Measurements from ENCODE around the gene MAPRE2.

DNA sequence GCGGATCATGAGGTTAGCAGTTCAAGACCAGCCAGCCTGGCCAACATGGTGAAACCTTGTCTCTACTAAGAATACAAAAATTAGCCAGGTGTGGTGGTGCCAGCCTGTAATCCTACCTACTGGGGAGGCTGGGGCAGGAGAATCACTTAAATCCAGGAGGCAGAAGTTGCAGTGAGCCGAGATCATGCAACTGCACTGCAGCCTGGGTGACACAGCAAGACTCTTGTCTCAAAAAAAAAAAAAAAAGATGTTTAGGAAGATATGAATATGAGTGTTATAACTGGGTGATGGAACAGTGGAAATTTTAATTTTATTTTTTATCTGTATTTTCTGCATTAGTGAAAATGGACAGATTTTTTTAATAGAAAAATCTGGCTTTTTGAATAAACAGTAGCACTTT is 14.5 kb downstream of the MAPRE2 start:
- TF ChIP-seq YY1 (IDR thresholded peaks at IDR 0.05; ENCODE audit: insufficient read depth, insufficient read length), result no peak
- TF ChIP-seq ZNF274 (IDR thresholded peaks at IDR 0.05; ENCODE audit: low read depth, low read length), result no peak

All from NT2/D1 (cell line).